ENCODE measurements around the gene NR4A1. TPM values are rescaled to one million over a fixed set of nuclear protein-coding genes. Genes with fewer than 3 reads are reported as not detected.

Gene NR4A1
- total and polyA plus RNA-seq, 4 donors, result 45.1 to 77.9 (median 62.0) TPM

- H3K4me1 ChIP-seq (ENCODE audit: control insufficient read depth in 5 of 5, insufficient read depth in 5 of 5, low read length in 5 of 5), result peaks cover 0 to 12% (median 0%) of the 10 kb centered on the region in 5 donors
- no peak for TF ChIP-seq CTCF (IDR thresholded peaks at IDR 0.05; ENCODE audit: control extremely low read depth, extremely low read depth)
- H3K4me3 ChIP-seq, result no peak overlapping the region
- no peak overlapping the region for H3K9ac ChIP-seq (ENCODE audit: insufficient read depth in 1 of 2, low read length in 2 of 2)
- H3K27me3 ChIP-seq (ENCODE audit: control insufficient read depth in 3 of 3, insufficient read depth in 3 of 3, low read length in 2 of 3), result no peaks in the 10 kb centered on the region
- DNase-seq (peak in 1 of 3 donors; percentile 34), ATAC-seq (ENCODE audit: insufficient read depth, low FRiP score) (no peak)
- WGBS, 2 donors, result 82 to 84% methylated on average over 12 of the region's 12 CpGs
- no peak overlapping the region for H3K27ac ChIP-seq (ENCODE audit: low read depth in 1 of 2, low read length in 1 of 2)
- peaks cover 3 to 34% (median 8%) of the 10 kb centered on the region in 4 donors for H3K36me3 ChIP-seq (ENCODE audit: control insufficient read depth in 4 of 4, insufficient read depth in 4 of 4, low read length in 4 of 4)
- peaks cover 0 to 2% (median 0%) of the 10 kb centered on the region in 4 donors for H3K9me3 ChIP-seq (ENCODE audit: control insufficient read depth in 4 of 4, insufficient read depth in 3 of 4, low read length in 3 of 4)
Observed at GRCh38 chr12:52059582-52060497, 8.6 kb downstream of the NR4A1 start.

- Histone ChIP-seq H3K9me3 (ENCODE audit: control insufficient read depth in 4 of 4, insufficient read depth in 3 of 4, low read length in 3 of 4) (peaks cover 0 to 2% (median 0%) of the 10 kb centered on the region in 4 donors), H3K27me3 (ENCODE audit: control insufficient read depth in 3 of 3, insufficient read depth in 3 of 3, low read length in 2 of 3) (no peaks in the 10 kb centered on the region), H3K27ac (ENCODE audit: low read depth in 1 of 2, low read length in 1 of 2) (no peak overlapping the region), H3K4me3 (no peak overlapping the region), H3K36me3 (ENCODE audit: control insufficient read depth in 4 of 4, insufficient read depth in 4 of 4, low read length in 4 of 4) (peaks cover 3 to 26% (median 5%) of the 10 kb centered on the region in 4 donors), H3K4me1 (ENCODE audit: control insufficient read depth in 5 of 5, insufficient read depth in 5 of 5, low read length in 5 of 5) (peaks cover 0 to 7% (median 0%) of the 10 kb centered on the region in 5 donors), H3K9ac (ENCODE audit: insufficient read depth in 1 of 2, low read length in 2 of 2) (no peak overlapping the region)
- WGBS, 2 donors, result 88 to 89% methylated on average over 14 of the region's 14 CpGs
- TF ChIP-seq CTCF (IDR thresholded peaks at IDR 0.05; ENCODE audit: control extremely low read depth, extremely low read depth), result no peak
- DNase-seq (peak in 1 of 3 donors; percentile 13), ATAC-seq (ENCODE audit: insufficient read depth, low FRiP score) (no peak)
Observed at GRCh38 chr12:52060498-52061177, 9.4 kb downstream of the NR4A1 start.

- 73 to 85% methylated on average over 12 of the region's 12 CpGs for WGBS, 2 donors
- H3K36me3 ChIP-seq (ENCODE audit: control insufficient read depth in 4 of 4, insufficient read depth in 4 of 4, low read length in 4 of 4), result peaks cover 3 to 18% (median 5%) of the 10 kb centered on the region in 4 donors
- H3K4me3 ChIP-seq, result no peak overlapping the region
- no peak overlapping the region for H3K9ac ChIP-seq (ENCODE audit: insufficient read depth in 1 of 2, low read length in 2 of 2)
- H3K9me3 ChIP-seq (ENCODE audit: control insufficient read depth in 4 of 4, insufficient read depth in 3 of 4, low read length in 3 of 4), result peaks cover 0 to 2% (median 0%) of the 10 kb centered on the region in 4 donors
- ATAC-seq (ENCODE audit: insufficient read depth, low FRiP score) (no peak), DNase-seq (peak in 1 of 3 donors; percentile 56)
- H3K4me1 ChIP-seq (ENCODE audit: control insufficient read depth in 5 of 5, insufficient read depth in 5 of 5, low read length in 5 of 5), result peaks cover 0 to 6% (median 0%) of the 10 kb centered on the region in 5 donors
- H3K27ac ChIP-seq (ENCODE audit: low read depth in 1 of 2, low read length in 1 of 2), result no peak overlapping the region
- no peaks in the 10 kb centered on the region for H3K27me3 ChIP-seq (ENCODE audit: control insufficient read depth in 3 of 3, insufficient read depth in 3 of 3, low read length in 2 of 3)
- TF ChIP-seq CTCF (IDR thresholded peaks at IDR 0.05; ENCODE audit: control extremely low read depth, extremely low read depth), result no peak
Observed at GRCh38 chr12:52061470-52062166, 10.4 kb downstream of the NR4A1 start.
